KMS-11 (cell line): Measurements from ENCODE around the gene MED27.

Experiments
- H2AFZ ChIP-seq: fragments of 200-600 bp; sonication (generic); 2 replicates; pipeline ENCODE4 v1.6.1; 2016; ENCODE audit warnings: antibody characterized with exemption, mixed run types, low read depth
- H3K27ac ChIP-seq: fragments of 200-600 bp; sonication (generic); 2 replicates; pipeline ENCODE4 v1.6.1; 2016; ENCODE audit warnings: mild to moderate bottlenecking, mixed run types
- H3K27me3 ChIP-seq: fragments of 200-600 bp; sonication (generic); 2 replicates; pipeline ENCODE4 v1.6.1; 2017; ENCODE audit warnings: mild to moderate bottlenecking, low read depth, mixed run types, moderate library complexity; ENCODE audit not compliant: insufficient read depth
- H3K36me3 ChIP-seq: fragments of 200-600 bp; sonication (generic); 2 replicates; pipeline ENCODE4 v1.6.1; 2017; ENCODE audit warnings: mild to moderate bottlenecking, mixed run types; ENCODE audit not compliant: insufficient read depth
- H3K4me1 ChIP-seq: fragments of 200-600 bp; sonication (generic); 2 replicates; pipeline ENCODE4 v1.6.1; 2016; ENCODE audit warnings: mild to moderate bottlenecking, low read depth, mixed run types; ENCODE audit not compliant: poor library complexity, severe bottlenecking
- H3K4me2 ChIP-seq: fragments of 200-600 bp; sonication (generic); 2 replicates; pipeline ENCODE4 v1.7.0; 2016; ENCODE audit warnings: mild to moderate bottlenecking, mixed run types
- H3K4me3 ChIP-seq: fragments of 200-600 bp; sonication (generic); IDR thresholded peaks from 2 replicates; pipeline ENCODE4 v1.6.1; 2017; ENCODE audit warnings: low read depth, low read length, mixed read lengths; ENCODE audit not compliant: insufficient read depth
- H3K79me2 ChIP-seq: fragments of 200-600 bp; sonication (generic); 2 replicates; pipeline ENCODE4 v1.6.1; 2016; ENCODE audit warnings: low read depth, mixed run types; ENCODE audit not compliant: insufficient read depth
- H3K9ac ChIP-seq: fragments of 200-600 bp; sonication (generic); 2 replicates; pipeline ENCODE4 v1.6.1; 2016; ENCODE audit warnings: mild to moderate bottlenecking, mixed run types
- H4K20me1 ChIP-seq: fragments of 200-600 bp; sonication (generic); 2 replicates; pipeline ENCODE4 v1.6.1; 2016; ENCODE audit warnings: mild to moderate bottlenecking, mixed run types; ENCODE audit not compliant: insufficient read depth
- TF ChIP-seq, protein P1 (sequence below): fragments of 200-600 bp; sonication (generic); conservative IDR thresholded peaks from 2 replicates; pipeline ENCODE4 v1.6.1; 2017; ENCODE audit warnings: low read depth, mild to moderate bottlenecking, antibody characterized with exemption, low read length, moderate library complexity, mixed read lengths

MED27 gene

GRCh38 chr9:131880833-131881583 lies 198.7 kb downstream of the MED27 start:
- Histone ChIP-seq H4K20me1 (no peaks in the 10 kb centered on the region), H3K27ac (no peak overlapping the region), H3K9ac (no peak overlapping the region), H2AFZ (no peak overlapping the region), H3K4me1 (no peaks in the 10 kb centered on the region), H3K79me2 (no peaks in the 10 kb centered on the region), H3K36me3 (no peaks in the 10 kb centered on the region), H3K4me2 (no peak overlapping the region), H3K27me3 (no peaks in the 10 kb centered on the region), H3K4me3 (no peak overlapping the region)
- TF ChIP-seq, protein P1, sequence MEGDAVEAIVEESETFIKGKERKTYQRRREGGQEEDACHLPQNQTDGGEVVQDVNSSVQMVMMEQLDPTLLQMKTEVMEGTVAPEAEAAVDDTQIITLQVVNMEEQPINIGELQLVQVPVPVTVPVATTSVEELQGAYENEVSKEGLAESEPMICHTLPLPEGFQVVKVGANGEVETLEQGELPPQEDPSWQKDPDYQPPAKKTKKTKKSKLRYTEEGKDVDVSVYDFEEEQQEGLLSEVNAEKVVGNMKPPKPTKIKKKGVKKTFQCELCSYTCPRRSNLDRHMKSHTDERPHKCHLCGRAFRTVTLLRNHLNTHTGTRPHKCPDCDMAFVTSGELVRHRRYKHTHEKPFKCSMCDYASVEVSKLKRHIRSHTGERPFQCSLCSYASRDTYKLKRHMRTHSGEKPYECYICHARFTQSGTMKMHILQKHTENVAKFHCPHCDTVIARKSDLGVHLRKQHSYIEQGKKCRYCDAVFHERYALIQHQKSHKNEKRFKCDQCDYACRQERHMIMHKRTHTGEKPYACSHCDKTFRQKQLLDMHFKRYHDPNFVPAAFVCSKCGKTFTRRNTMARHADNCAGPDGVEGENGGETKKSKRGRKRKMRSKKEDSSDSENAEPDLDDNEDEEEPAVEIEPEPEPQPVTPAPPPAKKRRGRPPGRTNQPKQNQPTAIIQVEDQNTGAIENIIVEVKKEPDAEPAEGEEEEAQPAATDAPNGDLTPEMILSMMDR: no peak

DNA sequence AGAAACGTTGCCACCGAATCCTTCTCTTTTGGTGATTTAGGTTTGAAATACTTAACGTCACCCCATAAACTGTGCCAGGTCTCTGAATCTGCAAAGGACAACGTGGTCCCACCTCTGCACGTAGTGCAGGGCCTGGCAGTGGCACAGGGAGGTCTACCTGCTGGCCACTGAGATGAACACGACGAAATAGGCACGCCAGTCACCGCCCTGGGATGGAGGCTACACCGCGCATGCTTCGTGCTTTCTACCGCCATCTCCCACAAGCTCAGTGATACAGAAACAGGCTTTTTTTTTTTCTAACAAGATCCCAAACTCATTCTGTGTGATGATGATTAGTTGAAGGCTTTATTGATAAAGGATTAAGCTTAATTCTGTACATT lies 199.8 kb downstream of the MED27 start:
- no peak overlapping the region for H3K4me2 ChIP-seq
- H3K27me3 ChIP-seq: no peaks in the 10 kb centered on the region
- H3K27ac ChIP-seq: no peak overlapping the region
- H3K4me1 ChIP-seq: no peaks in the 10 kb centered on the region
- H3K4me3 ChIP-seq: no peak overlapping the region
- H4K20me1 ChIP-seq: no peaks in the 10 kb centered on the region
- TF ChIP-seq, protein P1: no peak
- H2AFZ ChIP-seq: no peak overlapping the region
- no peaks in the 10 kb centered on the region for H3K36me3 ChIP-seq
- no peak overlapping the region for H3K9ac ChIP-seq
- no peaks in the 10 kb centered on the region for H3K79me2 ChIP-seq

- Histone ChIP-seq H3K4me3 (no peak overlapping the region), H3K27me3 (no peaks in the 10 kb centered on the region), H3K4me2 (no peak overlapping the region), H3K4me1 (no peaks in the 10 kb centered on the region), H3K27ac (no peak overlapping the region), H3K9ac (no peak overlapping the region), H3K36me3 (no peaks in the 10 kb centered on the region), H4K20me1 (no peaks in the 10 kb centered on the region), H2AFZ (no peak overlapping the region), H3K79me2 (no peaks in the 10 kb centered on the region)
- TF ChIP-seq, protein P1: no peak
These were observed 200.3 kb downstream of the MED27 start for GRCh38 chr9:131879181-131879910.

DNA sequence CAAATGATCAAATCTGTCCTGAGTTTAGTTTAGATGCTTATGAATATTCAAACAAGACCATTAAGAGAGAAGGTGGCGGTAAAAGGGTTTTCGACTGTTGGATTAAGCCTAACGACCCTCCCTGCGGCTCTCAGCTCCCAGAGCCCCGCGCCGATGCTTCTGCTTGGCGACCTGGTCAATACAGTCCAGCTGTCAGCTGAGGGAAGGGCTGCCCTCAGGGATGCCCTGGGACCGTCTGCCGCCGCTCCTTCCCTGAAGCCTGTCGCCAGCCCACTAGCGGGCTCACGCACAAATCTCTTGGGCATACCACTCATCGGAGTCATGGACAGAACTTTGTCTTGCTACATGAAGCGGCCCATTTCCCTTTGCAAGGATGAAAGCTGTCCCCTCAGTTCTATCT lies 203.2 kb downstream of the MED27 start:
- H3K27ac ChIP-seq: no peak overlapping the region
- H4K20me1 ChIP-seq: no peaks in the 10 kb centered on the region
- TF ChIP-seq, protein P1: no peak
- H3K4me3 ChIP-seq: no peak overlapping the region
- H3K27me3 ChIP-seq: no peaks in the 10 kb centered on the region
- no peaks in the 10 kb centered on the region for H3K79me2 ChIP-seq
- H3K4me1 ChIP-seq: no peaks in the 10 kb centered on the region
- H3K36me3 ChIP-seq: no peaks in the 10 kb centered on the region
- no peak overlapping the region for H3K4me2 ChIP-seq
- H3K9ac ChIP-seq: no peak overlapping the region
- no peak overlapping the region for H2AFZ ChIP-seq
